ENCODE results near the gene PLP2.
A peak's percentile ranks its signal among the peaks of the same experiment; 100 is the strongest.
"Not testable (repeated sequence)": the region's sequence is repeated elsewhere in the genome, so short reads cannot be mapped to it uniquely, and the experiment has no call there.

Gene PLP2

GRCh38 chrX:49148390-49149100 is 23.2 kb upstream of the PLP2 start:
- not testable (repeated sequence) for H3K4me1 ChIP-seq (ENCODE audit: control insufficient read depth in 1 of 2, insufficient read depth in 2 of 2, low read length in 2 of 2); H3K9me3 ChIP-seq (ENCODE audit: control insufficient read depth in 1 of 2, low read length in 2 of 2); H3K27me3 ChIP-seq (ENCODE audit: low read depth, low read length); H3K4me3 ChIP-seq (ENCODE audit: low read depth in 1 of 2, low read length in 2 of 2); H3K36me3 ChIP-seq (ENCODE audit: control insufficient read depth in 1 of 2, insufficient read depth in 2 of 2, low read length in 2 of 2); H3K27ac ChIP-seq (ENCODE audit: low read length)

- not testable (repeated sequence) for H3K36me3 ChIP-seq (ENCODE audit: control insufficient read depth in 1 of 2, insufficient read depth in 2 of 2, low read length in 2 of 2); H3K4me1 ChIP-seq (ENCODE audit: control insufficient read depth in 1 of 2, insufficient read depth in 2 of 2, low read length in 2 of 2); H3K4me3 ChIP-seq (ENCODE audit: low read depth in 1 of 2, low read length in 2 of 2); H3K27ac ChIP-seq (ENCODE audit: low read length); H3K9me3 ChIP-seq (ENCODE audit: control insufficient read depth in 1 of 2, low read length in 2 of 2); H3K27me3 ChIP-seq (ENCODE audit: low read depth, low read length)
These were observed 22.4 kb upstream of the PLP2 start for GRCh38 chrX:49149291-49149690.

- Histone ChIP-seq H3K27me3 (ENCODE audit: low read depth, low read length) (no peaks in the 10 kb centered on the region), H3K27ac (ENCODE audit: low read length) (no peak overlapping the region), H3K4me1 (ENCODE audit: control insufficient read depth in 1 of 2, insufficient read depth in 2 of 2, low read length in 2 of 2) (peaks cover 0 to 4% of the 10 kb centered on the region in 2 donors)
These were observed 18.2 kb upstream of the PLP2 start for GRCh38 chrX:49153467-49153866.

DNA sequence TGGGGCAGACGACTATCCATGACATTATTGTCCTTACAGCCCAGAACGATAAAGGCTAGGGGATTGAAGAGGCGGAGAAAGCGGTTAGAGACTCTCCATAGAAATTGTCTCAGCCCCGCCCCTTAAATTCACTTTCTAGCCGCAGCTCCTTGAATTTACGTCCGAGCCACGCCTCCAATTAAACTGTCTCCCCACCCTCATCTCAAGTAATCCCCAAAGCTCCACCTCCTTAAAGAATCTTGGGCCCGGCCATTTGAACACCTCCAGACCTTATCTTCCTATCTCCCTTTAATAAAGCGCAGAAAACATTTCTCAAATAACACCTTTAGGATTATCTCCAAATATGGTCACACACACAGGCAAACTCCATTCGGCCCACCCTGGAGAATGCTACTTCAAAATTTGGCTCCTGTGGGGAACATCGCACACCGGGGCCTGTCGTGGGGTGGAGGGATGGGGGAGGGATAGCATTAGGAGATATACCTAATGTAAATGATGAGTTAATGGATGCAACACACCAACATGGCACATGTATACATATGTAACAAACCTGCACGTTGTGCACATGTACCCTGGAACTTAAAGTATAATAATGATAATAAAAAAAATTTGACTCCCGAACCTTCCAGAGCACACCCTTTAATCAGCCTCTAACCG is 16.3 kb upstream of the PLP2 start:
- Histone ChIP-seq H3K27me3 (ENCODE audit: low read depth, low read length) (no peaks in the 10 kb centered on the region), H3K27ac (ENCODE audit: low read length) (peak overlapping the region; percentile 84), H3K4me1 (ENCODE audit: control insufficient read depth in 1 of 2, insufficient read depth in 2 of 2, low read length in 2 of 2) (peaks cover 0 to 4% of the 10 kb centered on the region in 2 donors), H3K4me3 (ENCODE audit: low read depth in 1 of 2, low read length in 2 of 2) (peak overlapping the region; percentile 30 to 51), H3K36me3 (ENCODE audit: control insufficient read depth in 1 of 2, insufficient read depth in 2 of 2, low read length in 2 of 2) (no peaks in the 10 kb centered on the region), H3K9me3 (ENCODE audit: control insufficient read depth in 1 of 2, low read length in 2 of 2) (no peaks in the 10 kb centered on the region)

More at GRCh38 chrX:49153467-49153866, 18.2 kb upstream of the PLP2 start:
- Histone ChIP-seq H3K9me3 (ENCODE audit: control insufficient read depth in 1 of 2, low read length in 2 of 2) (no peaks in the 10 kb centered on the region), H3K4me3 (ENCODE audit: low read depth in 1 of 2, low read length in 2 of 2) (no peak overlapping the region), H3K36me3 (ENCODE audit: control insufficient read depth in 1 of 2, insufficient read depth in 2 of 2, low read length in 2 of 2) (no peaks in the 10 kb centered on the region)

DNA sequence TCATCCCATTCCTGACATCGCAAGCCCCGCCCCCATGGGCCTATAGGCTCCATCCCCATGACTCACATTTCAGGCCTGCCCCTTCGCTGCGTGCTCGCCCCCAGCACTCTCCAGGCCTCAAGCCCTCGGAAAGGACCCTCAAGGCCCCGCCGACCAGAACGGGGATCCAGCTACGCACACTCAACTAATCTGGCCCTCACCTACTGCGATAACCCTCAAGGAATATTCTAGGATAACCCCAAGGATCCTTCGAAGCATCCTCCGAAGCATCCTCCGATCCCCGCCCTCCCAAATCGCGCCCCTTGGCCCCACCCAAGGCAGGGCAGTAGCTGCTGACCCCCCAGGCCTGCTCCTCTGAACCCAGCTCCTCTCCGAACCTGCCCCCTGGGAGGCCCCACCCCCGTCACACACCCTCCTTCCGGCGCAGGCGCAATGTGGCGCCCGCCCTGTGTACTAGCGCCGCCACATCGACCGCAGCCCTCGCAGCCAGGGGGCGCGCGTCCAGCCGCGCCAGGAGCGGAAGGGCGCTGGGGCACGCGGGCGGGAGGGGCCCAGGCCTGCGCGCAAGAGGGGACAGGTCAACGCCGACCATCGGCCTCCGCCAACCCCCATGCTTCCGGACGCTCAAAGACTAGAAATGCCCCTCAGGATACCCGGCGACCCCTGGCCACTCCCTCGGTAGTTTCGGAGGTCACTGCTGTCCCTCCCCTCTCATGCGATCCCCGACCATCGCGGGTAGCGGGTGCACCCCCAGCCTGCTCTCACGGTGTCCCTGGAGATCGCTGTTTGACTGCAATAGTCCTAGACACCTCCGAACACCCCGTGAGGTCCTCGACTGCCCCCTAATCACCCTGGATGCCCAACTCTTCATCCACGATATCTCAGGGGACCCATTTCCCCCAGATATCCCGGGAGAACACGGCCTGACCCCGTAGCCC is 15.5 kb upstream of the PLP2 start:
- Histone ChIP-seq H3K4me3 (ENCODE audit: low read depth in 1 of 2, low read length in 2 of 2) (peak overlapping the region; percentile 39 to 51), H3K27ac (ENCODE audit: low read length) (peak overlapping the region; percentile 84), H3K27me3 (ENCODE audit: low read depth, low read length) (no peaks in the 10 kb centered on the region), H3K9me3 (ENCODE audit: control insufficient read depth in 1 of 2, low read length in 2 of 2) (no peaks in the 10 kb centered on the region), H3K4me1 (ENCODE audit: control insufficient read depth in 1 of 2, insufficient read depth in 2 of 2, low read length in 2 of 2) (peaks cover 0 to 4% of the 10 kb centered on the region in 2 donors), H3K36me3 (ENCODE audit: control insufficient read depth in 1 of 2, insufficient read depth in 2 of 2, low read length in 2 of 2) (no peaks in the 10 kb centered on the region)

GRCh38 chrX:49157194-49157593 is 14.5 kb upstream of the PLP2 start:
- Histone ChIP-seq H3K4me1 (ENCODE audit: control insufficient read depth in 1 of 2, insufficient read depth in 2 of 2, low read length in 2 of 2) (peaks cover 0 to 4% of the 10 kb centered on the region in 2 donors), H3K27me3 (ENCODE audit: low read depth, low read length) (no peaks in the 10 kb centered on the region), H3K36me3 (ENCODE audit: control insufficient read depth in 1 of 2, insufficient read depth in 2 of 2, low read length in 2 of 2) (no peaks in the 10 kb centered on the region), H3K4me3 (ENCODE audit: low read depth in 1 of 2, low read length in 2 of 2) (no peak overlapping the region), H3K9me3 (ENCODE audit: control insufficient read depth in 1 of 2, low read length in 2 of 2) (no peaks in the 10 kb centered on the region), H3K27ac (ENCODE audit: low read length) (no peak overlapping the region)

GRCh38 chrX:49160908-49161307 is 10.8 kb upstream of the PLP2 start:
- Histone ChIP-seq H3K27me3 (ENCODE audit: low read depth, low read length) (no peaks in the 10 kb centered on the region), H3K4me1 (ENCODE audit: control insufficient read depth in 1 of 2, insufficient read depth in 2 of 2, low read length in 2 of 2) (no peaks in the 10 kb centered on the region), H3K9me3 (ENCODE audit: control insufficient read depth in 1 of 2, low read length in 2 of 2) (no peaks in the 10 kb centered on the region), H3K36me3 (ENCODE audit: control insufficient read depth in 1 of 2, insufficient read depth in 2 of 2, low read length in 2 of 2) (no peaks in the 10 kb centered on the region), H3K4me3 (ENCODE audit: low read depth in 1 of 2, low read length in 2 of 2) (no peak overlapping the region), H3K27ac (ENCODE audit: low read length) (no peak overlapping the region)

DNA sequence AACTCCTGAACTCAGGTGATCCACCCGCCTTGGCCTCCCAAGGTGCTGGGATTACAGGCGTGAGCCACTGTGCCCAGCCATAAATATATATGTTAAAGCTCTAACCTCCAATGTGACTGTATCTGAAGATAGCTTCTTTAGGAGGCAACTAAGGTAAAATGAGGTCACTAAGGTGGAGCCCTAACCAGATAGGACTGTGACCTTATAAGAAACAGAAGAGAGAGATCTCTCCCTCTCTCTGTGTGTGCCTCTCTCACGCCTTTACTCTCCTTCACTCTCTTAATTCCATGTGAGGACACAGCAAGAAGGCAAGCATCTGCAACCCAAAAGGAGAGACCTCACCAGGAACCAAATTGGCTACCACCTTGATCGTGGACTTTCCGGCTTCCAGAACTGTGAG is 10.1 kb upstream of the PLP2 start:
- Histone ChIP-seq H3K9me3 (ENCODE audit: control insufficient read depth in 1 of 2, low read length in 2 of 2) (no peaks in the 10 kb centered on the region), H3K27ac (ENCODE audit: low read length) (no peak overlapping the region), H3K4me1 (ENCODE audit: control insufficient read depth in 1 of 2, insufficient read depth in 2 of 2, low read length in 2 of 2) (no peaks in the 10 kb centered on the region), H3K4me3 (ENCODE audit: low read depth in 1 of 2, low read length in 2 of 2) (no peak overlapping the region), H3K27me3 (ENCODE audit: low read depth, low read length) (no peaks in the 10 kb centered on the region), H3K36me3 (ENCODE audit: control insufficient read depth in 1 of 2, insufficient read depth in 2 of 2, low read length in 2 of 2) (no peaks in the 10 kb centered on the region)

DNA sequence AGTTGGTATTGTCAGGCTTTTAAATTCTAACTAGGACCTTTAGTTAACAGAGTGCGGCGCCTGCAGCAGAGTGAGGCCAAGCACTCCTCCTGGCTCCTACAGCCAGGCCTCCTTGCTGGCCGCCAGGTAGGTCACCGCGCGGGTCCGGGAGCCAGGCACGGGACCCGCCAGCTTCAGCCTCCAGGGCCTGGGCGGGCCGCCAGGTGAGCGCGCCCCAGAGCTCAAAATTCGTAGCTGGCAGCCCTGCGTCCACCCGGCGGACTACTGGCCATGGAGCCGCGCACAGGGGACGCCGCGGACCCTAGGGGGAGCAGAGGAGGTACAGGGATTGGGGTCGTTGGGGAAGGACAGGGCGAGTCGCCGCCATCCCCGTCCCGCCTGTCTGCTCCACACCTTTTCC is 9.1 kb upstream of the PLP2 start, which contains the start of gene MAGIX:
Gene MAGIX, plus strand, starts transcription at position 139 of the 400 bp plus-strand sequence. Its CDS starts 132 bp downstream, at position 271.
- peak within 1 kb of the TSS in 1 of 2 donors; percentile 33 for H3K4me3 ChIP-seq (ENCODE audit: low read depth in 1 of 2, low read length in 2 of 2)

DNA sequence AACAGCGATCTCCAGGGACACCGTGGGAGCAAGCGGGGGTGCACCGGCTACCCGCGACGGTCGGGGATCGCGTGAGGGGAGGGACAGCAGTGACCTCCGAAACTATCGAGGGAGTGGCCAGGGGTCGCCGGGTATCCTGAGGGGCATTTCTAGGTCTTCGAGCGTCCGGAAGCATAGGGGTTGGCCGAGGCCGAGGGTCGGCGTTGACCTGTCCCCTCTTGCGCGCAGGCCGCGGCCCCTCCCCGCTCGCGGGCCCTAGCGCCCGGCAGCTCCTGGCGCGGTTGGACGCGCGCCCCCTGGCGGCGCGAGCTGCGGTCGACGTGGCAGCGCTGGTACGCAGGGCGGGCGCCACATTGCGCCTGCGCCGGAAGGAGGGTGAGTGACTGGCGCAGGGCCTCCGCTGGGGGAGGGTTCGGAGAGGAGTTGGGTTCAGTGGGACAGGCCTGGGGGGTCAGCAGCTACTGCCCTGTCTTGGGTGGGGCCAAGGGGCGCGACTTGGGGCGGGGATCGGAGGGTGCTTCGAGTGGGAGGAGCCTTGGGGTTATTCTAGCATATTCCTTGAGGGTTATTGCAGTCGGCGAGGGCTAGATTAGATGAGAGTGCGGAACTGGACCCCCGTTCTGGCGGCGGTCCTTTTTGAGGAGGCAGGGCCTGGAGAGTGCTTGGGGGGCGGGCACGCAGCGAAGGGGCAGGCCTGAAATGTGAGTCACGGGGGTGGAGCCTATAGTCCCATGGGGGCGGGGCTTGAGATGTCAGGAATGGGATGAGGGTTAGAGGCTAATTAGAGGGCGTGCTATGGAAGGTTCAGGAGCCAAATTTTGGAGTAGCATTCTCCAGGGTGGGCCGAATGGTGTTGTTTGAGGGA is 7.9 kb upstream of the PLP2 start:
- Histone ChIP-seq H3K4me1 (ENCODE audit: control insufficient read depth in 1 of 2, insufficient read depth in 2 of 2, low read length in 2 of 2) (peaks cover 0 to 8% of the 10 kb centered on the region in 2 donors), H3K27me3 (ENCODE audit: low read depth, low read length) (no peaks in the 10 kb centered on the region), H3K9me3 (ENCODE audit: control insufficient read depth in 1 of 2, low read length in 2 of 2) (no peaks in the 10 kb centered on the region), H3K27ac (ENCODE audit: low read length) (peak overlapping the region; percentile 74), H3K4me3 (ENCODE audit: low read depth in 1 of 2, low read length in 2 of 2) (peak overlapping the region in 1 of 2 donors; percentile 33), H3K36me3 (ENCODE audit: control insufficient read depth in 1 of 2, insufficient read depth in 2 of 2, low read length in 2 of 2) (no peaks in the 10 kb centered on the region)

More for the DNA sequence above, 9.1 kb upstream of the PLP2 start, which contains the start of gene MAGIX:
- Histone ChIP-seq H3K36me3 (ENCODE audit: control insufficient read depth in 1 of 2, insufficient read depth in 2 of 2, low read length in 2 of 2) (no peaks in the 10 kb centered on the region), H3K27ac (ENCODE audit: low read length) (no peak within 1 kb of the TSS), H3K9me3 (ENCODE audit: control insufficient read depth in 1 of 2, low read length in 2 of 2) (no peaks in the 10 kb centered on the region), H3K4me1 (ENCODE audit: control insufficient read depth in 1 of 2, insufficient read depth in 2 of 2, low read length in 2 of 2) (peaks cover 0 to 3% of the 10 kb centered on the region in 2 donors), H3K27me3 (ENCODE audit: low read depth, low read length) (no peaks in the 10 kb centered on the region)

Data from muscle layer of duodenum (tissue), 2 donors.